B cell (primary cell): ENCODE measurements around the gene CSNK1A1.

ENCODE experiments used
- EZH2 ChIP-seq: IDR thresholded peaks from 2 replicates; pipeline ENCODE4 v1.6.1; 2012; ENCODE audit warnings: borderline replicate concordance, low read depth, mild to moderate bottlenecking, moderate library complexity, low read length; ENCODE audit not compliant: insufficient read depth, poor library complexity, severe bottlenecking
- TF ChIP-seq, protein P1 (sequence below): fragments of 200-600 bp; IDR thresholded peaks from one replicate; pipeline ENCODE4 v1.8.0; 2022; ENCODE audit warnings: antibody characterized with exemption, mild to moderate bottlenecking

DNA sequence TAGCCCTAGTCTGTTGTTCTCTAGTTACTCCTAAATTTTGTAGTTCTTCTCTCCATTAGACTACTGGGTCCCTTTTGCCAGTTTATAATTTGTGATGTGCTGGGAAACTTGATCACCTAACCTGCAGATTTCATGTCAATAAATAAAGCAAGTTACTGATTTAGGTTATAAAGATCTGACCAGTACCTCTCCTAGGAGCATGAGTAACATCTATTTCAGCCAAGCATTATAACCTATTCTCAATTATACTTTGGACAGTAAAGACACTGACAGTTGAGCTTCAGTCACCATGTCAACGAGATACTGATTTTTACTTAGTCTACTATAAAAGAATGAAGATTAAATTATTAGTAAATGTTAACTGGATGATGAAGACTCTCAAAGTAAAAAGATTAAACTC, 36.7 kb downstream of the CSNK1A1 start:
- TF ChIP-seq, protein P1, sequence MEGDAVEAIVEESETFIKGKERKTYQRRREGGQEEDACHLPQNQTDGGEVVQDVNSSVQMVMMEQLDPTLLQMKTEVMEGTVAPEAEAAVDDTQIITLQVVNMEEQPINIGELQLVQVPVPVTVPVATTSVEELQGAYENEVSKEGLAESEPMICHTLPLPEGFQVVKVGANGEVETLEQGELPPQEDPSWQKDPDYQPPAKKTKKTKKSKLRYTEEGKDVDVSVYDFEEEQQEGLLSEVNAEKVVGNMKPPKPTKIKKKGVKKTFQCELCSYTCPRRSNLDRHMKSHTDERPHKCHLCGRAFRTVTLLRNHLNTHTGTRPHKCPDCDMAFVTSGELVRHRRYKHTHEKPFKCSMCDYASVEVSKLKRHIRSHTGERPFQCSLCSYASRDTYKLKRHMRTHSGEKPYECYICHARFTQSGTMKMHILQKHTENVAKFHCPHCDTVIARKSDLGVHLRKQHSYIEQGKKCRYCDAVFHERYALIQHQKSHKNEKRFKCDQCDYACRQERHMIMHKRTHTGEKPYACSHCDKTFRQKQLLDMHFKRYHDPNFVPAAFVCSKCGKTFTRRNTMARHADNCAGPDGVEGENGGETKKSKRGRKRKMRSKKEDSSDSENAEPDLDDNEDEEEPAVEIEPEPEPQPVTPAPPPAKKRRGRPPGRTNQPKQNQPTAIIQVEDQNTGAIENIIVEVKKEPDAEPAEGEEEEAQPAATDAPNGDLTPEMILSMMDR: no peak
- TF ChIP-seq EZH2: no peak
